Subcutaneous abdominal adipose tissue (tissue), 5 donors: ENCODE results near the gene CNTNAP2.

ENCODE experiments used
- H3K27ac ChIP-seq: one replicate; pipeline ENCODE4 v1.7.0; 2013; ENCODE audit warnings: low read depth, mild to moderate bottlenecking, inconsistent platforms, low read length, moderate library complexity
- H3K27me3 ChIP-seq, 5 donors: one replicate each; pipeline ENCODE4 v1.7.0; 2013; ENCODE audit warnings: low read length in 5 of 5, inconsistent platforms in 1 of 5; ENCODE audit not compliant: control insufficient read depth in 5 of 5, insufficient read depth in 4 of 5
- H3K36me3 ChIP-seq, 5 donors: one replicate each; pipeline ENCODE4 v1.7.0; 2013; ENCODE audit warnings: low read length in 5 of 5; ENCODE audit not compliant: control insufficient read depth in 5 of 5, insufficient read depth in 5 of 5
- H3K4me1 ChIP-seq, 5 donors: one replicate each; pipeline ENCODE4 v1.7.0; 2013; ENCODE audit warnings: low read length in 5 of 5, mild to moderate bottlenecking in 3 of 5, moderate library complexity in 1 of 5; ENCODE audit not compliant: control insufficient read depth in 5 of 5, insufficient read depth in 5 of 5
- H3K4me3 ChIP-seq, 5 donors: one replicate each; pipeline ENCODE4 v1.7.0; 2013; ENCODE audit warnings: low read length in 5 of 5, low read depth in 1 of 5
- H3K9ac ChIP-seq, 5 donors: one replicate each; pipeline ENCODE4 v1.7.0; 2013; ENCODE audit warnings: low read length in 5 of 5, mild to moderate bottlenecking in 4 of 5, moderate library complexity in 3 of 5
- H3K9me3 ChIP-seq, 5 donors: one replicate each; pipeline ENCODE4 v1.7.0; 2013; ENCODE audit warnings: low read length in 5 of 5; ENCODE audit not compliant: control insufficient read depth in 5 of 5
- donor health status: healthy.
- donor health status: healthy.
- donor health status: healthy.
- donor health status: healthy.
- donor health status: healthy.

CNTNAP2 gene

GRCh38 chr7:148079206-148080080, 1962.8 kb downstream of the CNTNAP2 start:
- Histone ChIP-seq H3K36me3 (no peaks in the 10 kb centered on the region), H3K27me3 (no peaks in the 10 kb centered on the region), H3K4me3 (no peak overlapping the region)

DNA sequence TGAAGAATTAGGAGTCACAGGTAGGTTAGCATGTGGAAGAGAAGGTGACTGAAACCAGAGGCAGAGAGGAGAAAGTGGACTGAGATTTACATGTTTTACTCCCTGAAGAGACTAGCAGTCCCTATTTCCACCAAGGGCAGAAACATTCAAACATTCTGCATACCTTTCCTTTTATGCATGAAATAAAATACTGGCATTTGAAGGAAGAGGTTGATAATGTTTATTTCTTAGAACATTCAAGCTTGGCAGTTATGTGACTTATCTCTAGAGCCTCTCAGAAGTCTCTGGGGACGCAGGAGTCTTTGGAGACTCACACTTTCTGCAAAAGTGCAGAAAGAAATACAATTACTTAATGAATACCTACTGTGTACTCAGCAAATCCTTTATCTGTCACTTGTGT, 1966.8 kb downstream of the CNTNAP2 start:
- no peaks in the 10 kb centered on the region for H3K36me3 ChIP-seq
- no peak overlapping the region for H3K4me3 ChIP-seq
- no peaks in the 10 kb centered on the region for H3K27me3 ChIP-seq
- H3K9ac ChIP-seq = no peak overlapping the region
- H3K4me1 ChIP-seq = no peaks in the 10 kb centered on the region
- no peak overlapping the region for H3K27ac ChIP-seq
- H3K9me3 ChIP-seq = no peaks in the 10 kb centered on the region

More at GRCh38 chr7:148079206-148080080, 1962.8 kb downstream of the CNTNAP2 start:
- no peak overlapping the region for H3K27ac ChIP-seq
- no peaks in the 10 kb centered on the region for H3K9me3 ChIP-seq
- no peaks in the 10 kb centered on the region for H3K4me1 ChIP-seq
- no peak overlapping the region for H3K9ac ChIP-seq

GRCh38 chr7:148084138-148084537, 1967.5 kb downstream of the CNTNAP2 start:
- Histone ChIP-seq H3K9me3 (no peaks in the 10 kb centered on the region), H3K4me3 (no peak overlapping the region), H3K4me1 (no peaks in the 10 kb centered on the region), H3K27ac (no peak overlapping the region), H3K27me3 (no peaks in the 10 kb centered on the region), H3K36me3 (no peaks in the 10 kb centered on the region), H3K9ac (no peak overlapping the region)

DNA sequence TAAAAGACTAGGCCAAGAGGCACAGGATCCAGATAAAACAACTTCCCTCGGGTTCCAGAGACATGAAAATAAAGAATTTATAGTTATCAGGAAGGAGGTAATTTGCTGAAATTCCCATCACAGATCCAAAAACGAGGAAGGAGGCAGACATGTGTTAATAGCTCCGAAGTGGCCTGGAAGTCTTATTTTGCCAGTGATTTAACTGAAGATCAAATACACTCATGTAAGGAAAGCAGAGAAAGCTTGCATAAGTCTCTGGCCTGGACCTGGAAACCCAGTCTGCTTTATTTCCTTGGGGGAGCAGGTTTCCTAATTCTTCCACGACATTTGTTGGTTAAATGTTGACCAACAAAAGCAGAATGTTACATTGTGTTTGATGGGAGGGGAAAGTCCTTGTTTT, 1975.3 kb downstream of the CNTNAP2 start:
- Histone ChIP-seq H3K27ac (no peak overlapping the region), H3K4me1 (no peaks in the 10 kb centered on the region), H3K9me3 (no peaks in the 10 kb centered on the region), H3K36me3 (no peaks in the 10 kb centered on the region), H3K9ac (no peak overlapping the region), H3K4me3 (no peak overlapping the region), H3K27me3 (no peaks in the 10 kb centered on the region)

- no peak overlapping the region for H3K9ac ChIP-seq
- H3K9me3 ChIP-seq = no peaks in the 10 kb centered on the region
- H3K27me3 ChIP-seq = no peaks in the 10 kb centered on the region
- no peaks in the 10 kb centered on the region for H3K36me3 ChIP-seq
- H3K27ac ChIP-seq = no peak overlapping the region
- H3K4me1 ChIP-seq = no peaks in the 10 kb centered on the region
- no peak overlapping the region for H3K4me3 ChIP-seq
Measured at GRCh38 chr7:148093375-148094166, 1977.0 kb downstream of the CNTNAP2 start.

DNA sequence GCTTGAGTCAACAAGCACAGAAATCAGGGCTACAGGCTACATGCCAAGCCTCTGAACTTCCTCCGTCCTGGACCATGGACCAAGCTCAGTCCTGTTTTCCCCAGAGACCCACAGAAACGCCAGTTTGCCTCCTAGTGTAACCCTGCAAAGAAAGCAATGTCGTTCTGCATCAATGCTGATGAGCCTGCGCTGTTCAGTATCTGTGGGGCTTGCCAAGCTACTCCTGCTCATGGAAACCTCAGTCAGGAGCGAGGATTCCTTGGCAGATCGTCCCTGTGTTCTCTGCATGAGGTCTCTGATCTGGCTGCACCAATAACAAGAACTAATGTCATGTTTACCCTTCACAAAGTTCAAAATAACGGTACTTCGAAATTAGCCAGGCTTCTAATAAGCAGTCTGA, 1978.5 kb downstream of the CNTNAP2 start:
- Histone ChIP-seq H3K36me3 (no peaks in the 10 kb centered on the region), H3K4me1 (no peaks in the 10 kb centered on the region), H3K9me3 (no peaks in the 10 kb centered on the region), H3K27ac (no peak overlapping the region), H3K4me3 (no peak overlapping the region), H3K27me3 (peaks cover 0 to 3% (median 0%) of the 10 kb centered on the region in 5 donors), H3K9ac (no peak overlapping the region)

GRCh38 chr7:148104136-148104716, 1987.6 kb downstream of the CNTNAP2 start:
- Histone ChIP-seq H3K4me1 (peaks cover 0 to 3% (median 0%) of the 10 kb centered on the region in 5 donors), H3K27ac (no peak overlapping the region), H3K9ac (no peak overlapping the region), H3K4me3 (no peak overlapping the region), H3K36me3 (no peaks in the 10 kb centered on the region), H3K27me3 (peaks cover 0 to 3% (median 0%) of the 10 kb centered on the region in 5 donors), H3K9me3 (peaks cover 0 to 4% (median 0%) of the 10 kb centered on the region in 5 donors)

DNA sequence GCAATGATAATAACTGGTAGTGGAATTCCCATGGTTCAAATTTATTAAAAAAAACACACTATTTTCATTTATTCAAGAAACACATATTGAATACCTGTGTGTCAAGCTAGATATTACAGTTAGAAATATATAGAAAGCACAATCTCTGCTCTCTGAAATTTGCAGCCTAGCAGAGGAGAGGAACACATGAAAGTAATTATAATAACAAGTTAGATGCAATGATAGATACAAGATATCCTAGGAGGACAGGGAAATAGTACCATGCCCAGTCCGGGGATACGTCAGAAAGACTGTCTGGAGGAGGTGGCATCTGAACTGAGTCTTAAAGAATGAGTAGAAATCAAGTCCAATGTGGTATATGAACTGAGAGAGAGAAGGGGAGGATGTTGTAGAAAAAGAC, 1988.3 kb downstream of the CNTNAP2 start:
- peaks cover 0 to 3% (median 0%) of the 10 kb centered on the region in 5 donors for H3K27me3 ChIP-seq
- no peak overlapping the region for H3K9ac ChIP-seq
- H3K4me1 ChIP-seq = peaks cover 0 to 3% (median 0%) of the 10 kb centered on the region in 5 donors
- peaks cover 0 to 4% (median 0%) of the 10 kb centered on the region in 5 donors for H3K9me3 ChIP-seq
- no peak overlapping the region for H3K4me3 ChIP-seq
- H3K27ac ChIP-seq = no peak overlapping the region
- H3K36me3 ChIP-seq = no peaks in the 10 kb centered on the region

- Histone ChIP-seq H3K9me3 (peaks cover 0 to 4% (median 0%) of the 10 kb centered on the region in 5 donors), H3K27ac (no peak overlapping the region), H3K36me3 (no peaks in the 10 kb centered on the region)
Measured at GRCh38 chr7:148105853-148106252, 1989.3 kb downstream of the CNTNAP2 start.

More at GRCh38 chr7:148105853-148106252, 1989.3 kb downstream of the CNTNAP2 start:
- H3K4me3 ChIP-seq = no peak overlapping the region
- H3K9ac ChIP-seq = no peak overlapping the region
- H3K4me1 ChIP-seq = peaks cover 0 to 3% (median 0%) of the 10 kb centered on the region in 5 donors
- H3K27me3 ChIP-seq = peaks cover 0 to 3% (median 0%) of the 10 kb centered on the region in 5 donors
